Measurements from ENCODE around the gene SYNPR.

- TF ChIP-seq, protein P1, sequence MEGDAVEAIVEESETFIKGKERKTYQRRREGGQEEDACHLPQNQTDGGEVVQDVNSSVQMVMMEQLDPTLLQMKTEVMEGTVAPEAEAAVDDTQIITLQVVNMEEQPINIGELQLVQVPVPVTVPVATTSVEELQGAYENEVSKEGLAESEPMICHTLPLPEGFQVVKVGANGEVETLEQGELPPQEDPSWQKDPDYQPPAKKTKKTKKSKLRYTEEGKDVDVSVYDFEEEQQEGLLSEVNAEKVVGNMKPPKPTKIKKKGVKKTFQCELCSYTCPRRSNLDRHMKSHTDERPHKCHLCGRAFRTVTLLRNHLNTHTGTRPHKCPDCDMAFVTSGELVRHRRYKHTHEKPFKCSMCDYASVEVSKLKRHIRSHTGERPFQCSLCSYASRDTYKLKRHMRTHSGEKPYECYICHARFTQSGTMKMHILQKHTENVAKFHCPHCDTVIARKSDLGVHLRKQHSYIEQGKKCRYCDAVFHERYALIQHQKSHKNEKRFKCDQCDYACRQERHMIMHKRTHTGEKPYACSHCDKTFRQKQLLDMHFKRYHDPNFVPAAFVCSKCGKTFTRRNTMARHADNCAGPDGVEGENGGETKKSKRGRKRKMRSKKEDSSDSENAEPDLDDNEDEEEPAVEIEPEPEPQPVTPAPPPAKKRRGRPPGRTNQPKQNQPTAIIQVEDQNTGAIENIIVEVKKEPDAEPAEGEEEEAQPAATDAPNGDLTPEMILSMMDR (IDR thresholded peaks at IDR 0.05; ENCODE audit: low read length), result no peak
- TF ChIP-seq EZH2 (optimal IDR thresholded peaks at IDR 0.05; ENCODE audit: low read depth, low read length), result no peak
- TF ChIP-seq EZH2phosphoT487 (IDR thresholded peaks at IDR 0.05; ENCODE audit: low read length), result no peak
These were observed 306.6 kb downstream of the SYNPR start for GRCh38 chr3:63584681-63585080.

Data from MM.1S (cell line).